Thyroid gland (tissue), 4 donors: Measurements from ENCODE around the gene GNE. TPM values are rescaled to one million over a fixed set of nuclear protein-coding genes. Genes with fewer than 3 reads are reported as not detected.
"Not testable (repeated sequence)": the region's sequence is repeated elsewhere in the genome, so short reads cannot be mapped to it uniquely, and the experiment has no call there.

Source experiments
- DNase-seq, 2 donors: peaks; one replicate each; pipeline ENCODE4 v3.0.0-alpha.2; 2019
- H3K27ac ChIP-seq, 3 donors: fragments of 200-600 bp; sonication (generic); 1 replicate in 2 of 3; 2 replicates in 1 of 3; pipeline ENCODE4 v1.5.1; 2016 to 2019; ENCODE audit warnings: mild to moderate bottlenecking in 1 of 3, moderate library complexity in 1 of 3
- H3K27me3 ChIP-seq: fragments of 200-600 bp; sonication (generic); one replicate; pipeline ENCODE4 v1.5.1; 2019
- H3K36me3 ChIP-seq, 2 donors: fragments of 200-600 bp; sonication (generic); one replicate each; pipeline ENCODE4 v1.5.1; 2016 to 2019
- H3K4me1 ChIP-seq, 2 donors: fragments of 200-600 bp; sonication (generic); one replicate each; pipeline ENCODE4 v1.5.1; 2017 to 2019
- H3K4me3 ChIP-seq, 3 donors: fragments of 200-600 bp; sonication (generic); replicated peaks in 1 of 3; 1 replicate in 2 of 3; 2 replicates in 1 of 3; pipeline ENCODE4 v1.5.1; 2016; ENCODE audit warnings: mild to moderate bottlenecking in 1 of 3
- H3K9me3 ChIP-seq: fragments of 200-600 bp; sonication (generic); one replicate; pipeline ENCODE4 v1.5.1; 2017
- POLR2A ChIP-seq, 2 donors: fragments of 450-650 bp; IDR thresholded peaks; one replicate each; pipeline ENCODE4 v1.6.1; 2017; ENCODE audit warnings: antibody characterized with exemption in 2 of 2, mild to moderate bottlenecking in 2 of 2, moderate library complexity in 1 of 2
- WGBS, 2 donors: methylation state at CpG; one replicate each; pipeline ENCODE4 v1.1.5; 2017; 5-methylcytosine and 5-hydroxymethylcytosine counted together
- intact Hi-C: fragments of 100-400 bp; cut with DNase I; formaldehyde crosslinking; loops from one replicate; pipeline ENCODE4 v1.15.1; 2023
- total RNA-seq, 4 donors: library from RNA; depleted of rRNA; stranded (reverse); fragments of >200 nt; gene quantifications; one replicate each; pipeline ENCODE4 v1.2.3, GENCODE V29; 2016
- TF ChIP-seq, protein P1 (sequence below), 6 experiments: fragments of 200-600 bp in 3 of 6; fragments of 450-650 bp in 3 of 6; sonication (generic) in 3 of 6; IDR thresholded peaks; one replicate each; pipeline ENCODE4 v1.5.1; 2016 to 2019; ENCODE audit warnings: antibody characterized with exemption in 6 of 6, mild to moderate bottlenecking in 2 of 6, inconsistent platforms in 1 of 6, moderate library complexity in 1 of 6

Gene GNE
- total RNA-seq, 4 donors from 2014 or later, result 15.0 to 24.3 (median 16.1) TPM

DNA sequence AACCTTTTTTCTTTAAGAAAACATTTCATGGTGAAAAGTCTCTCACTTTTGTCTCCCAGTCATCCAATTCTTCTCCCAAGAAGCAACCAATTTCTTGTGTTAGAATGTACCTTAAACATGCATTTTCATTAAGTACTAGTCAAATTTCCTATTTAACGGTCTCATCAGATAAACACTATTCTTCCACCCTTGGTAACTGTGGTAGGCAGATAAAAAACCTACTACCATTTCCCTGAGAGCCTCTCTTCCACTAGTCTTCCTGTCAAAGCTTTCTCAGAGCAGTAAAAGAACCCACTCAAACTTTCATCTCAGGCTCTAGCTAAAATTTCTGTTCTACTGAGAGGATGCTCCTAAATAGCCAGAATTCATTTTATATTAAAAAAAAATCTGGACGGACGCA, 10.9 kb downstream of the GNE start:
- 88 to 91% methylated on average over 3 of the region's 3 CpGs for WGBS, 2 donors
- H3K4me3 ChIP-seq, result no peak overlapping the region
- H3K27me3 ChIP-seq, result no peaks in the 10 kb centered on the region
- no peak overlapping the region for H3K27ac ChIP-seq
- intact Hi-C loops, result no loop called here
- H3K9me3 ChIP-seq, result no peaks in the 10 kb centered on the region
- H3K36me3 ChIP-seq, result peaks cover 0 to 7% of the 10 kb centered on the region in 2 donors
- DNase-seq, result no peak
- no peak for TF ChIP-seq POLR2A (IDR thresholded peaks at IDR 0.05)
- TF ChIP-seq, protein P1, sequence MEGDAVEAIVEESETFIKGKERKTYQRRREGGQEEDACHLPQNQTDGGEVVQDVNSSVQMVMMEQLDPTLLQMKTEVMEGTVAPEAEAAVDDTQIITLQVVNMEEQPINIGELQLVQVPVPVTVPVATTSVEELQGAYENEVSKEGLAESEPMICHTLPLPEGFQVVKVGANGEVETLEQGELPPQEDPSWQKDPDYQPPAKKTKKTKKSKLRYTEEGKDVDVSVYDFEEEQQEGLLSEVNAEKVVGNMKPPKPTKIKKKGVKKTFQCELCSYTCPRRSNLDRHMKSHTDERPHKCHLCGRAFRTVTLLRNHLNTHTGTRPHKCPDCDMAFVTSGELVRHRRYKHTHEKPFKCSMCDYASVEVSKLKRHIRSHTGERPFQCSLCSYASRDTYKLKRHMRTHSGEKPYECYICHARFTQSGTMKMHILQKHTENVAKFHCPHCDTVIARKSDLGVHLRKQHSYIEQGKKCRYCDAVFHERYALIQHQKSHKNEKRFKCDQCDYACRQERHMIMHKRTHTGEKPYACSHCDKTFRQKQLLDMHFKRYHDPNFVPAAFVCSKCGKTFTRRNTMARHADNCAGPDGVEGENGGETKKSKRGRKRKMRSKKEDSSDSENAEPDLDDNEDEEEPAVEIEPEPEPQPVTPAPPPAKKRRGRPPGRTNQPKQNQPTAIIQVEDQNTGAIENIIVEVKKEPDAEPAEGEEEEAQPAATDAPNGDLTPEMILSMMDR (IDR thresholded peaks at IDR 0.05), result no peak
- no peaks in the 10 kb centered on the region for H3K4me1 ChIP-seq

DNA sequence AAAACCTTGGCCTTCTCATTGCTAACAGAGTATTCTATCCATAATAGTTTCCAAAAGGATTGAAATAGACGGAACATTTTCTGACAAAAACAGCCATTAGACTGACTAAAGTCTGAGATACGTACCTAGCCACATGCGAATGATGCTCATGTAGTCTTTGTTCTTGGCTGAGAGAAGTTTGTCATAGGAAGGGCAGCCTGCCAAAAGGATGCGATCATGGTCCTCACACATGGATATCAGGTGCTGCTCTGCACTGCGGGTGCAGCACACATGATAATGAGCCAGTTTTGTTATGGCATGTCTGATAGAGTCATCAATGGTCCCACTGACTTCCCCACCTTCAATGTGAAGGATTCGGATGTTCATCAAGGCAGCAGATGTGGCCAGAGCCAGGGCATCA, 12.3 kb downstream of the GNE start:
- DNase-seq, result no peak
- Histone ChIP-seq H3K9me3 (no peaks in the 10 kb centered on the region), H3K27me3 (no peaks in the 10 kb centered on the region), H3K27ac (no peak overlapping the region), H3K4me1 (no peaks in the 10 kb centered on the region), H3K36me3 (peaks cover 0 to 7% of the 10 kb centered on the region in 2 donors), H3K4me3 (no peak overlapping the region)
- WGBS, 2 donors, result 95 to 99% methylated on average over 6 of the region's 6 CpGs
- no peak for TF ChIP-seq POLR2A (IDR thresholded peaks at IDR 0.05)
- TF ChIP-seq, protein P1 (IDR thresholded peaks at IDR 0.05), result no peak
- intact Hi-C loops, result no loop called here

DNA sequence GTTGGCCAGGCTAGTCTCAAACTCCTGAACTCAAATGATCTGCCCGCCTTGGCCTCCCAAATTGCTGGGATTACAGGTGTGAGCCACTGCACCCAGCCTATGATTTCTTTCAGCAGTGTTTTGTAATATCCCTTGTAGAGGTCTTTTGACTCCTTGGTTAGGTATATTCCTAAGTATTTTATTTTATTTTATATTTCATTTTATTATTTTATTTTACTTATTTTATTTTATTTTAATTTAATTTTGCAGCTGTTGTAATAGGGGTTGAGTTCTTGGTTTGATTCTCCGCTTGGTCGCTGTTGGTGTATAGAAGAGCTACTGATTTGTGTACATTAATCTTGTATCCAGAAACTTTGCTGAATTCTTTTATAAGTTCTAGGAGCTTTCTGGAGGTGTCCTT, 18.6 kb downstream of the GNE start:
- H3K36me3 ChIP-seq, H3K27ac ChIP-seq, DNase-seq, H3K27me3 ChIP-seq, H3K4me3 ChIP-seq, H3K9me3 ChIP-seq, H3K4me1 ChIP-seq, intact Hi-C loops: not testable (repeated sequence)
- 95 to 99% methylated on average over 3 of the region's 3 CpGs for WGBS, 2 donors

DNA sequence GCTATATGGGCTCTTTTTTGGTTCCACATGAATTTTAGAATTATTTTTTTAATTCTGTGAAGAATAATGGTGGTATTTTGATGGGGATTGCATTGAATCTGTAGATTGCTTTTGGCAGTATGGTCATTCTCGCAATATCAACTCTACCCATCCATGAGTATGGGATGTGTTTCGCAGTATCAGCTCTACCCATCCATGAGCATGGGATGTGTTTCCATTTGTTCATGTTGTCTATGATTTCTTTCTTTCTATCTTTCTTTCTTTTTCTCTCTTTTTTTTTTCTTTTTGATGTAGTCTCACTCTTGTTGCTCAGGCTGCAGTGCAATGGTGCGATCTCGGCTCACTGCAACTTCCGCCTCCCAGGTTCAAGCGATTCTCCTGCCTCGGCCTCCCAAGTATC, 19.0 kb downstream of the GNE start:
- H3K9me3 ChIP-seq, H3K4me1 ChIP-seq, H3K27me3 ChIP-seq, DNase-seq, H3K36me3 ChIP-seq, H3K27ac ChIP-seq, H3K4me3 ChIP-seq, intact Hi-C loops: not testable (repeated sequence)
- WGBS, 2 donors, result 99% methylated on average over 7 of the region's 7 CpGs

DNA sequence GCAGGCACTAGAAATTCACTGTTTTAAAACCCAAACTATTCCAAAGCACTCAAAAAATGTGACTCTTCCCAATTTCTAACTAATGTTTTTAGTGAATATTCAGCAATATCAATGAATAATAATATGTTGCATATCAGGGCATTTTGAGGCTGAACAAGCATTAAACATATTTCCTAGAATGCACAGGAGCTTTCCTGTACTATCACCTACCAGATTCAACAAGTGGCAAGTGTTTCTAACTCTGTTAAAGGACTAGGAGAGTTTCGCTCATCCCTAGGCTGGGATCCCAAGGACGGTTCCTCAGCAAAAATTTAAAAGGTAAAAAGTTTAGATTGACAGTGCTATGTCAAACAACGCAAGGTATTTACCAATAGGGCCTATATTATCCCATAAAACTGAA, 21.0 kb downstream of the GNE start:
- DNase-seq, result no peak
- Histone ChIP-seq H3K27me3 (no peaks in the 10 kb centered on the region), H3K9me3 (no peaks in the 10 kb centered on the region), H3K36me3 (peaks cover 5 to 10% of the 10 kb centered on the region in 2 donors), H3K4me3 (no peak overlapping the region), H3K27ac (no peak overlapping the region), H3K4me1 (no peaks in the 10 kb centered on the region)
- intact Hi-C loops, result no loop called here
- WGBS, 2 donors, result 95 to 97% methylated on average over 3 of the region's 3 CpGs
- TF ChIP-seq POLR2A (IDR thresholded peaks at IDR 0.05), result no peak
- TF ChIP-seq, protein P1 (IDR thresholded peaks at IDR 0.05), result no peak

DNA sequence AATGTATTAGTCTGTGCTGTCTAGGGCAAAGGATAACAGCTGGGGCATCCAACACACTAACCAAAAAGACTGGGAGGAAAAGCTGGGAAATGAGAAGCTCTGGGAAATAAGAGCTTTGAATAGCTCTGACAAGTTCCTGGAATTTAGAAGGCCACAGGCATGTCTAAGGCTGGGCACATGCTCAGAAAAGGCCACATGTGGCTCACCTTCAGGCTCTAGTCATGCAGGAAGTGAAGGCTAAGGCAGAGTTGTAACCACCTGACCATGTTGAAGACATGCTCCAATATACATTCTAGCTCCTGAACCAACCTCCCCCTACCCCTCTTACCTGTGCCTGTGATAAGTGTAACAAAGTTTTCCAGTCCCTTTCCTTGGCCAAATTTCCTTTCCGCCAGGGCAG, 35.8 kb downstream of the GNE start:
- DNase-seq, result no peak
- no peaks in the 10 kb centered on the region for H3K27me3 ChIP-seq
- peaks cover 3 to 12% of the 10 kb centered on the region in 2 donors for H3K4me1 ChIP-seq
- intact Hi-C loops, result no loop called here
- H3K9me3 ChIP-seq, result no peaks in the 10 kb centered on the region
- peaks cover 36 to 53% of the 10 kb centered on the region in 2 donors for H3K36me3 ChIP-seq
- WGBS, 2 donors, result 95 to 100% methylated on average over 1 of the region's 1 CpG
- H3K27ac ChIP-seq, result no peak overlapping the region
- no peak overlapping the region for H3K4me3 ChIP-seq
- TF ChIP-seq, protein P1 (IDR thresholded peaks at IDR 0.05), result no peak
- TF ChIP-seq POLR2A (IDR thresholded peaks at IDR 0.05), result no peak
